HepG2 (cell line): ENCODE results near the gene SNX9. TPM values are rescaled to one million over a fixed set of nuclear protein-coding genes. Genes with fewer than 3 reads are reported as not detected.
A peak's percentile ranks its signal among the peaks of the same experiment; 100 is the strongest.

Experiments used
- ARNT ChIP-seq: fragments of 450-650 bp; IDR thresholded peaks from 2 replicates; pipeline ENCODE4 v1.6.1; 2017
- ATF7-NPFF ChIP-seq: sonication (generic); formaldehyde crosslinking; IDR thresholded peaks from 2 replicates; pipeline ENCODE4 v1.8.1; 2023; ENCODE audit warnings: mild to moderate bottlenecking, low read depth, missing genetic modification reagents, moderate library complexity
- FOXJ3 ChIP-seq: sonication (generic); formaldehyde crosslinking; IDR thresholded peaks from 2 replicates; pipeline ENCODE4 v1.4.0; 2020; ENCODE audit warnings: missing genetic modification reagents, mild to moderate bottlenecking, borderline replicate concordance
- HCFC1 ChIP-seq: fragments of 150-350 bp; IDR thresholded peaks from 2 replicates; pipeline ENCODE4 v1.6.1; 2014; ENCODE audit warnings: low read depth, low read length
- KLF11 ChIP-seq: IDR thresholded peaks from 2 replicates; pipeline ENCODE4 v1.6.1; 2016; ENCODE audit warnings: missing compliant biosample characterization
- KLF6 ChIP-seq: IDR thresholded peaks from 2 replicates; pipeline ENCODE4 v1.8.0; 2016; ENCODE audit warnings: missing biosample characterization, missing genetic modification reagents
- RAD21 ChIP-seq: fragments of 450-650 bp; formaldehyde crosslinking; IDR thresholded peaks from 2 replicates; pipeline ENCODE4 v1.5.0; 2020; ENCODE audit warnings: mild to moderate bottlenecking
- RAD51 ChIP-seq: fragments of 450-650 bp; IDR thresholded peaks from 2 replicates; pipeline ENCODE4 v1.6.1; 2016; ENCODE audit warnings: borderline replicate concordance
- SAP130 ChIP-seq: IDR thresholded peaks from 2 replicates; pipeline ENCODE4 v1.6.1; 2016; ENCODE audit warnings: low read depth
- SETDB1 ChIP-seq: sonication (generic); formaldehyde crosslinking; IDR thresholded peaks from 2 replicates; pipeline ENCODE4 v1.5.1; 2020; ENCODE audit warnings: missing genetic modification reagents, mild to moderate bottlenecking, borderline replicate concordance
- ZBTB38 ChIP-seq: sonication (generic); formaldehyde crosslinking; IDR thresholded peaks from 2 replicates; pipeline ENCODE4 v1.5.1; 2020; ENCODE audit warnings: mild to moderate bottlenecking, missing genetic modification reagents
- ZFYVE20 ChIP-seq: sonication (generic); formaldehyde crosslinking; IDR thresholded peaks from 2 replicates; pipeline ENCODE4 v1.8.0; 2023; ENCODE audit warnings: low read depth, mild to moderate bottlenecking, moderate library complexity, missing genetic modification reagents, borderline replicate concordance
- ZKSCAN1 ChIP-seq: fragments of 150-350 bp; IDR thresholded peaks from 2 replicates; pipeline ENCODE4 v1.6.1; 2014; ENCODE audit warnings: low read length
- ZNF20 ChIP-seq: sonication (generic); formaldehyde crosslinking; IDR thresholded peaks from 2 replicates; pipeline ENCODE4 v1.4.0; 2020; ENCODE audit warnings: mild to moderate bottlenecking, moderate library complexity, missing genetic modification reagents
- ZNF282 ChIP-seq: fragments of 450-650 bp; IDR thresholded peaks from 2 replicates; pipeline ENCODE4 v1.6.1; 2018; ENCODE audit not compliant: partially characterized antibody
- ZNF33A ChIP-seq: sonication (generic); formaldehyde crosslinking; IDR thresholded peaks from 2 replicates; pipeline ENCODE4 v1.5.1; 2020; ENCODE audit warnings: missing genetic modification reagents, mild to moderate bottlenecking, moderate library complexity, borderline replicate concordance
- ZNF556 ChIP-seq: sonication (generic); formaldehyde crosslinking; IDR thresholded peaks from 2 replicates; pipeline ENCODE4 v1.4.0; 2020; ENCODE audit warnings: mild to moderate bottlenecking, missing genetic modification reagents, borderline replicate concordance
- ZNF672 ChIP-seq: sonication (generic); formaldehyde crosslinking; IDR thresholded peaks from 2 replicates; pipeline ENCODE4 v1.8.1; 2022; ENCODE audit warnings: missing genetic modification reagents
- ZNF816 ChIP-seq: sonication (generic); formaldehyde crosslinking; IDR thresholded peaks from 2 replicates; pipeline ENCODE4 v1.8.0; 2022; ENCODE audit warnings: missing genetic modification reagents, mild to moderate bottlenecking, borderline replicate concordance
- ZSCAN21 ChIP-seq: sonication (generic); formaldehyde crosslinking; IDR thresholded peaks from 2 replicates; pipeline ENCODE4 v1.8.0; 2022; ENCODE audit warnings: mild to moderate bottlenecking, missing genetic modification reagents, moderate library complexity, borderline replicate concordance
- ZSCAN31 ChIP-seq: sonication (generic); formaldehyde crosslinking; IDR thresholded peaks from 2 replicates; pipeline ENCODE4 v1.5.0; 2020; ENCODE audit warnings: low read depth, mild to moderate bottlenecking, missing genetic modification reagents
- polyA plus RNA-seq, 8 experiments: library from polyadenylated mRNA; depleted of rRNA in 3 of 8; stranded (reverse) in 7 of 8; unstranded in 1 of 8; fragments of >200 nt; fragmentation: Illumina TruSeq in 4 of 8; extraction: Trizol in 4 of 8; gene quantifications; 2 replicates each; pipeline versions ENCODE4 v1.2.1 to v1.2.3, GENCODE V29; 2011 to 2016; ENCODE audit warnings: low read depth in 4 of 8, missing spikeins in 1 of 8, mixed read lengths in 1 of 8; ENCODE audit not compliant: insufficient read depth in 1 of 8
- total RNA-seq, 5 experiments: library from RNA; depleted of rRNA; stranded (reverse); fragments of >200 nt; fragmentation: Illumina TruSeq; extraction: Trizol; gene quantifications; 2 replicates each; pipeline ENCODE4 v1.2.3, GENCODE V29; 2016; ENCODE audit warnings: low read depth in 1 of 5
- TF ChIP-seq, protein P1 (sequence below): sonication (generic); formaldehyde crosslinking; IDR thresholded peaks from 2 replicates; pipeline ENCODE4 v1.4.0; 2020; ENCODE audit warnings: missing genetic modification reagents
- TF ChIP-seq, protein P2 (sequence below): IDR thresholded peaks from 2 replicates; pipeline ENCODE4 v1.6.1; 2016; ENCODE audit warnings: low read depth
- TF ChIP-seq, protein P3 (sequence below): sonication (generic); formaldehyde crosslinking; IDR thresholded peaks from 2 replicates; pipeline ENCODE4 v1.4.0; 2020; ENCODE audit warnings: missing genetic modification reagents, mild to moderate bottlenecking, borderline replicate concordance
- TF ChIP-seq, protein P4 (sequence below): sonication (generic); formaldehyde crosslinking; IDR thresholded peaks from 2 replicates; pipeline ENCODE4 v1.8.1; 2023; ENCODE audit warnings: mild to moderate bottlenecking, inconsistent platforms, moderate library complexity, missing genetic modification reagents, borderline replicate concordance

SNX9 gene
- total and polyA plus RNA-seq, 2 of the 13 experiments (the other 11 are each of a cell fraction or from before 2014, with no cell fraction given) = 21.9 to 36.0 TPM

DNA sequence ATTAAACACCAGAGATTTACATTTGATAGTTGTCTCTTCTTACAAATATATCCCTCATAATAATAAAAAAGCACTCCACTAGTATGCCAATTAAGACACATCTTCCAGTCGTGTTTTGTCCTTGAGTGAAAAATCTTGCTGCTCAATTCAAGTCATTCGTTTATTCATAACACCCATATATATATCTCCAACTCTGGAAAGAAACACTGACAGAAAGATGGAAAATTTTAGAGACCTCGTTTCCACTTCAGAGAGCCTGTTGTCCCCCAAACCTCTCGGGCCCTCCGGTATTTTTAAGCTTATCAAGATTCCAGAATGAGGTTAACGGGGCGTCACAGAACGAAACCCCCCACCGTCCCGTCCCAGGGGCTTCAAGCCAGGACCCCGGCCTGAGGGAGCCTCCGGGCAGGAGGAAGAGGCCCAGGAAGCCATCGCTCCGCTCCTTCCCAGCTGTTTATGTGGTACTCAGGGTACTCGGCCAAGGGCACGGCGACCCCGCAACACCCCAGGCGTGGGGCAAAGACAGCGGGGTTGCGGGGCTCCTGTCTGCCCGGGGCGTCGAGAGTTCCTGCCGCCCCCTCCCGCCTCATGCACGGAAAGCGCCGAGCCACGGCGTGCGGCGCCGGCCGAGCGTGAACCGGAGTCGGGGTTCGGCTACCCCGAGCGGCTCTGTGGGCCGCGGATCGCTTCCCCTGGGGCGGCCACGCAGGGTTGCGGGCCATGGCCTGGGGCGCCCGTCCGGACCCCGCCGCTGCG lies 623 bp upstream of the SNX9 start (continued):
- TF ChIP-seq ZNF33A (no peak), ARNT (no peak), ZNF20 (CRISPR knock-in tag) (no peak), ZNF556 (CRISPR knock-in tag) (no peak; the same call in 1 of the 2 replicates), ZKSCAN1 (no peak), RAD51 (no peak), SAP130 (CRISPR knock-in tag) (peak; percentile 7; the same call in 1 of the 2 replicates), ZNF816 (no peak), FOXJ3 (CRISPR knock-in tag) (no peak), ZNF282 (no peak), ZSCAN21 (CRISPR knock-in tag) (no peak; the same call in 1 of the 2 replicates), SETDB1 (CRISPR knock-in tag) (no peak), ZBTB38 (CRISPR knock-in tag) (peak; percentile 92), KLF11 (CRISPR knock-in tag) (no peak), HCFC1 (no peak), ZSCAN31 (CRISPR knock-in tag) (no peak; the same call in 1 of the 2 replicates), RAD21 (no peak), ZFYVE20 (no peak), KLF6 (CRISPR knock-in tag) (0 out of 2 replicates have a peak, but pooled peaks have one; percentile 62), ATF7-NPFF (CRISPR knock-in tag) (no peak; the same call in 1 of the 2 replicates), ZNF672 (CRISPR knock-in tag) (no peak)
- TF ChIP-seq, protein P1, sequence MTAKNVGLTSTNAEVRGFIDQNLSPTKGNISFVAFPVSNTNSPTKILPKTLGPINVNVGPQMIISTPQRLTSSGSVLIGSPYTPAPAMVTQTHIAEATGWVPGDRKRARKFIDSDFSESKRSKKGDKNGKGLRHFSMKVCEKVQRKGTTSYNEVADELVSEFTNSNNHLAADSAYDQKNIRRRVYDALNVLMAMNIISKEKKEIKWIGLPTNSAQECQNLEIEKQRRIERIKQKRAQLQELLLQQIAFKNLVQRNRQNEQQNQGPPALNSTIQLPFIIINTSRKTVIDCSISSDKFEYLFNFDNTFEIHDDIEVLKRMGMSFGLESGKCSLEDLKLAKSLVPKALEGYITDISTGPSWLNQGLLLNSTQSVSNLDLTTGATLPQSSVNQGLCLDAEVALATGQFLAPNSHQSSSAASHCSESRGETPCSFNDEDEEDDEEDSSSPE = no peak; the same call in 1 of the 2 replicates
- TF ChIP-seq, protein P2, sequence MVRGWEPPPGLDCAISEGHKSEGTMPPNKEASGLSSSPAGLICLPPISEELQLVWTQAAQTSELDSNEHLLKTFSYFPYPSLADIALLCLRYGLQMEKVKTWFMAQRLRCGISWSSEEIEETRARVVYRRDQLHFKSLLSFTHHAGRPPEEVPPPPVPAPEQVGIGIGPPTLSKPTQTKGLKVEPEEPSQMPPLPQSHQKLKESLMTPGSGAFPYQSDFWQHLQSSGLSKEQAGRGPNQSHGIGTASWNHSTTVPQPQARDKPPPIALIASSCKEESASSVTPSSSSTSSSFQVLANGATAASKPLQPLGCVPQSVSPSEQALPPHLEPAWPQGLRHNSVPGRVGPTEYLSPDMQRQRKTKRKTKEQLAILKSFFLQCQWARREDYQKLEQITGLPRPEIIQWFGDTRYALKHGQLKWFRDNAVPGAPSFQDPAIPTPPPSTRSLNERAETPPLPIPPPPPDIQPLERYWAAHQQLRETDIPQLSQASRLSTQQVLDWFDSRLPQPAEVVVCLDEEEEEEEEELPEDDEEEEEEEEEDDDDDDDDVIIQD (CRISPR knock-in tag) = no peak
- TF ChIP-seq, protein P3, sequence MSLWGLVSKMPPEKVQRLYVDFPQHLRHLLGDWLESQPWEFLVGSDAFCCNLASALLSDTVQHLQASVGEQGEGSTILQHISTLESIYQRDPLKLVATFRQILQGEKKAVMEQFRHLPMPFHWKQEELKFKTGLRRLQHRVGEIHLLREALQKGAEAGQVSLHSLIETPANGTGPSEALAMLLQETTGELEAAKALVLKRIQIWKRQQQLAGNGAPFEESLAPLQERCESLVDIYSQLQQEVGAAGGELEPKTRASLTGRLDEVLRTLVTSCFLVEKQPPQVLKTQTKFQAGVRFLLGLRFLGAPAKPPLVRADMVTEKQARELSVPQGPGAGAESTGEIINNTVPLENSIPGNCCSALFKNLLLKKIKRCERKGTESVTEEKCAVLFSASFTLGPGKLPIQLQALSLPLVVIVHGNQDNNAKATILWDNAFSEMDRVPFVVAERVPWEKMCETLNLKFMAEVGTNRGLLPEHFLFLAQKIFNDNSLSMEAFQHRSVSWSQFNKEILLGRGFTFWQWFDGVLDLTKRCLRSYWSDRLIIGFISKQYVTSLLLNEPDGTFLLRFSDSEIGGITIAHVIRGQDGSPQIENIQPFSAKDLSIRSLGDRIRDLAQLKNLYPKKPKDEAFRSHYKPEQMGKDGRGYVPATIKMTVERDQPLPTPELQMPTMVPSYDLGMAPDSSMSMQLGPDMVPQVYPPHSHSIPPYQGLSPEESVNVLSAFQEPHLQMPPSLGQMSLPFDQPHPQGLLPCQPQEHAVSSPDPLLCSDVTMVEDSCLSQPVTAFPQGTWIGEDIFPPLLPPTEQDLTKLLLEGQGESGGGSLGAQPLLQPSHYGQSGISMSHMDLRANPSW (CRISPR knock-in tag) = no peak
- TF ChIP-seq, protein P4, sequence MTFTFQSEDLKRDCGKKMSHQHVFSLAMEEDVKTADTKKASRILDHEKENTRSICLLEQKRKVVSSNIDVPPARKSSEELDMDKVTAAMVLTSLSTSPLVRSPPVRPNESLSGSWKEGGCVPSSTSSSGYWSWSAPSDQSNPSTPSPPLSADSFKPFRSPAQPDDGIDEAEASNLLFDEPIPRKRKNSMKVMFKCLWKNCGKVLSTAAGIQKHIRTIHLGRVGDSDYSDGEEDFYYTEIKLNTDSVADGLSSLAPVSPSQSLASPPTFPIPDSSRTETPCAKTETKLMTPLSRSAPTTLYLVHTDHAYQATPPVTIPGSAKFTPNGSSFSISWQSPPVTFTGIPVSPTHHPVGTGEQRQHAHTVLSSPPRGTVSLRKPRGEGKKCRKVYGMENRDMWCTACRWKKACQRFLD (CRISPR knock-in tag) = peak; percentile 65; the same call in 1 of the 2 replicates
